ENCODE results near the gene FANCD2OS.
A peak's percentile ranks its signal among the peaks of the same experiment; 100 is the strongest.
"Not testable (repeated sequence)": the region's sequence is repeated elsewhere in the genome, so short reads cannot be mapped to it uniquely, and the experiment has no call there.

FANCD2OS gene

GRCh38 chr3:10106919-10107318, 1.1 kb downstream of the FANCD2OS start:
- H3K9me3 ChIP-seq (ENCODE audit: control insufficient read depth in 1 of 2, low read length in 2 of 2) = no peaks in the 10 kb centered on the region

GRCh38 chr3:10099041-10099440, 9.0 kb downstream of the FANCD2OS start:
- Histone ChIP-seq H3K4me1 (ENCODE audit: control insufficient read depth in 1 of 2, insufficient read depth in 2 of 2, low read length in 2 of 2) (no peaks in the 10 kb centered on the region), H3K36me3 (ENCODE audit: control insufficient read depth in 1 of 2, insufficient read depth in 2 of 2, low read length in 2 of 2) (peaks cover 0 to 6% of the 10 kb centered on the region in 2 donors), H3K9ac (ENCODE audit: low read depth in 1 of 2, low read length in 2 of 2) (no peak overlapping the region), H3K27me3 (ENCODE audit: control insufficient read depth in 1 of 2, insufficient read depth in 2 of 2, low read length in 2 of 2) (no peaks in the 10 kb centered on the region), H3K9me3 (ENCODE audit: control insufficient read depth in 1 of 2, low read length in 2 of 2) (no peaks in the 10 kb centered on the region), H3K27ac (ENCODE audit: low read depth, low read length) (no peak overlapping the region), H3K4me3 (ENCODE audit: low read depth in 1 of 2, low read length in 2 of 2) (no peak overlapping the region)

More at GRCh38 chr3:10106919-10107318, 1.1 kb downstream of the FANCD2OS start:
- Histone ChIP-seq H3K4me1 (ENCODE audit: control insufficient read depth in 1 of 2, insufficient read depth in 2 of 2, low read length in 2 of 2) (no peaks in the 10 kb centered on the region), H3K9ac (ENCODE audit: low read depth in 1 of 2, low read length in 2 of 2) (no peak overlapping the region), H3K27me3 (ENCODE audit: control insufficient read depth in 1 of 2, insufficient read depth in 2 of 2, low read length in 2 of 2) (no peaks in the 10 kb centered on the region), H3K27ac (ENCODE audit: low read depth, low read length) (no peak overlapping the region), H3K4me3 (ENCODE audit: low read depth in 1 of 2, low read length in 2 of 2) (no peak overlapping the region), H3K36me3 (ENCODE audit: control insufficient read depth in 1 of 2, insufficient read depth in 2 of 2, low read length in 2 of 2) (no peaks in the 10 kb centered on the region)

- H3K9ac ChIP-seq (ENCODE audit: low read depth in 1 of 2, low read length in 2 of 2) = no peak overlapping the region
- no peak overlapping the region for H3K4me3 ChIP-seq (ENCODE audit: low read depth in 1 of 2, low read length in 2 of 2)
- peaks cover 0 to 5% of the 10 kb centered on the region in 2 donors for H3K4me1 ChIP-seq (ENCODE audit: control insufficient read depth in 1 of 2, insufficient read depth in 2 of 2, low read length in 2 of 2)
- H3K27ac ChIP-seq (ENCODE audit: low read depth, low read length) = no peak overlapping the region
- H3K27me3 ChIP-seq (ENCODE audit: control insufficient read depth in 1 of 2, insufficient read depth in 2 of 2, low read length in 2 of 2) = no peaks in the 10 kb centered on the region
- peaks cover 0 to 6% of the 10 kb centered on the region in 2 donors for H3K36me3 ChIP-seq (ENCODE audit: control insufficient read depth in 1 of 2, insufficient read depth in 2 of 2, low read length in 2 of 2)
- no peaks in the 10 kb centered on the region for H3K9me3 ChIP-seq (ENCODE audit: control insufficient read depth in 1 of 2, low read length in 2 of 2)
Observed at GRCh38 chr3:10093678-10094077, 14.4 kb downstream of the FANCD2OS start.

- H3K36me3 ChIP-seq (ENCODE audit: control insufficient read depth in 1 of 2, insufficient read depth in 2 of 2, low read length in 2 of 2); H3K27ac ChIP-seq (ENCODE audit: low read depth, low read length); H3K27me3 ChIP-seq (ENCODE audit: control insufficient read depth in 1 of 2, insufficient read depth in 2 of 2, low read length in 2 of 2); H3K4me3 ChIP-seq (ENCODE audit: low read depth in 1 of 2, low read length in 2 of 2); H3K4me1 ChIP-seq (ENCODE audit: control insufficient read depth in 1 of 2, insufficient read depth in 2 of 2, low read length in 2 of 2); H3K9ac ChIP-seq (ENCODE audit: low read depth in 1 of 2, low read length in 2 of 2); H3K9me3 ChIP-seq (ENCODE audit: control insufficient read depth in 1 of 2, low read length in 2 of 2): not testable (repeated sequence)
Observed at GRCh38 chr3:10091387-10091786, 16.7 kb downstream of the FANCD2OS start.

- H3K9me3 ChIP-seq (ENCODE audit: control insufficient read depth in 1 of 2, low read length in 2 of 2); H3K9ac ChIP-seq (ENCODE audit: low read depth in 1 of 2, low read length in 2 of 2); H3K4me1 ChIP-seq (ENCODE audit: control insufficient read depth in 1 of 2, insufficient read depth in 2 of 2, low read length in 2 of 2); H3K27ac ChIP-seq (ENCODE audit: low read depth, low read length); H3K4me3 ChIP-seq (ENCODE audit: low read depth in 1 of 2, low read length in 2 of 2); H3K27me3 ChIP-seq (ENCODE audit: control insufficient read depth in 1 of 2, insufficient read depth in 2 of 2, low read length in 2 of 2); H3K36me3 ChIP-seq (ENCODE audit: control insufficient read depth in 1 of 2, insufficient read depth in 2 of 2, low read length in 2 of 2): not testable (repeated sequence)
Observed at GRCh38 chr3:10090774-10091173, 17.3 kb downstream of the FANCD2OS start.

- peak overlapping the region; percentile 23 to 31 for H3K4me3 ChIP-seq (ENCODE audit: low read depth in 1 of 2, low read length in 2 of 2)
- H3K36me3 ChIP-seq (ENCODE audit: control insufficient read depth in 1 of 2, insufficient read depth in 2 of 2, low read length in 2 of 2) = no peaks in the 10 kb centered on the region
- peaks cover 0 to 5% of the 10 kb centered on the region in 2 donors for H3K4me1 ChIP-seq (ENCODE audit: control insufficient read depth in 1 of 2, insufficient read depth in 2 of 2, low read length in 2 of 2)
- H3K27ac ChIP-seq (ENCODE audit: low read depth, low read length) = no peak overlapping the region
- no peaks in the 10 kb centered on the region for H3K9me3 ChIP-seq (ENCODE audit: control insufficient read depth in 1 of 2, low read length in 2 of 2)
- H3K9ac ChIP-seq (ENCODE audit: low read depth in 1 of 2, low read length in 2 of 2) = peak overlapping the region in 1 of 2 donors; percentile 16
- H3K27me3 ChIP-seq (ENCODE audit: control insufficient read depth in 1 of 2, insufficient read depth in 2 of 2, low read length in 2 of 2) = no peaks in the 10 kb centered on the region
Observed at GRCh38 chr3:10090179-10090578, 17.9 kb downstream of the FANCD2OS start.

GRCh38 chr3:10088256-10088655, 19.8 kb downstream of the FANCD2OS start:
- Histone ChIP-seq H3K9me3 (ENCODE audit: control insufficient read depth in 1 of 2, low read length in 2 of 2) (no peaks in the 10 kb centered on the region), H3K27ac (ENCODE audit: low read depth, low read length) (no peak overlapping the region), H3K27me3 (ENCODE audit: control insufficient read depth in 1 of 2, insufficient read depth in 2 of 2, low read length in 2 of 2) (no peaks in the 10 kb centered on the region), H3K9ac (ENCODE audit: low read depth in 1 of 2, low read length in 2 of 2) (no peak overlapping the region), H3K4me1 (ENCODE audit: control insufficient read depth in 1 of 2, insufficient read depth in 2 of 2, low read length in 2 of 2) (peaks cover 0 to 5% of the 10 kb centered on the region in 2 donors), H3K36me3 (ENCODE audit: control insufficient read depth in 1 of 2, insufficient read depth in 2 of 2, low read length in 2 of 2) (no peaks in the 10 kb centered on the region), H3K4me3 (ENCODE audit: low read depth in 1 of 2, low read length in 2 of 2) (no peak overlapping the region)

GRCh38 chr3:10085738-10086137, 22.3 kb downstream of the FANCD2OS start:
- no peak overlapping the region for H3K4me3 ChIP-seq (ENCODE audit: low read depth in 1 of 2, low read length in 2 of 2)
- H3K4me1 ChIP-seq (ENCODE audit: control insufficient read depth in 1 of 2, insufficient read depth in 2 of 2, low read length in 2 of 2) = peaks cover 0 to 5% of the 10 kb centered on the region in 2 donors
- H3K27ac ChIP-seq (ENCODE audit: low read depth, low read length) = no peak overlapping the region
- peaks cover 0 to 4% of the 10 kb centered on the region in 2 donors for H3K36me3 ChIP-seq (ENCODE audit: control insufficient read depth in 1 of 2, insufficient read depth in 2 of 2, low read length in 2 of 2)
- no peaks in the 10 kb centered on the region for H3K9me3 ChIP-seq (ENCODE audit: control insufficient read depth in 1 of 2, low read length in 2 of 2)
- no peaks in the 10 kb centered on the region for H3K27me3 ChIP-seq (ENCODE audit: control insufficient read depth in 1 of 2, insufficient read depth in 2 of 2, low read length in 2 of 2)
- no peak overlapping the region for H3K9ac ChIP-seq (ENCODE audit: low read depth in 1 of 2, low read length in 2 of 2)

GRCh38 chr3:10081871-10082270, 26.2 kb downstream of the FANCD2OS start:
- H3K9me3 ChIP-seq (ENCODE audit: control insufficient read depth in 1 of 2, low read length in 2 of 2) = no peaks in the 10 kb centered on the region
- H3K36me3 ChIP-seq (ENCODE audit: control insufficient read depth in 1 of 2, insufficient read depth in 2 of 2, low read length in 2 of 2) = peaks cover 0 to 4% of the 10 kb centered on the region in 2 donors
- H3K4me3 ChIP-seq (ENCODE audit: low read depth in 1 of 2, low read length in 2 of 2) = no peak overlapping the region
- H3K9ac ChIP-seq (ENCODE audit: low read depth in 1 of 2, low read length in 2 of 2) = no peak overlapping the region
- H3K4me1 ChIP-seq (ENCODE audit: control insufficient read depth in 1 of 2, insufficient read depth in 2 of 2, low read length in 2 of 2) = no peaks in the 10 kb centered on the region
- H3K27me3 ChIP-seq (ENCODE audit: control insufficient read depth in 1 of 2, insufficient read depth in 2 of 2, low read length in 2 of 2) = no peaks in the 10 kb centered on the region
- H3K27ac ChIP-seq (ENCODE audit: low read depth, low read length) = no peak overlapping the region

- Histone ChIP-seq H3K36me3 (ENCODE audit: control insufficient read depth in 1 of 2, insufficient read depth in 2 of 2, low read length in 2 of 2) (no peaks in the 10 kb centered on the region), H3K4me1 (ENCODE audit: control insufficient read depth in 1 of 2, insufficient read depth in 2 of 2, low read length in 2 of 2) (no peaks in the 10 kb centered on the region)
Observed at GRCh38 chr3:10074666-10075065, 33.4 kb downstream of the FANCD2OS start.

GRCh38 chr3:10070077-10070476, 38.0 kb downstream of the FANCD2OS start:
- H3K27ac ChIP-seq (ENCODE audit: low read depth, low read length); H3K4me3 ChIP-seq (ENCODE audit: low read depth in 1 of 2, low read length in 2 of 2); H3K4me1 ChIP-seq (ENCODE audit: control insufficient read depth in 1 of 2, insufficient read depth in 2 of 2, low read length in 2 of 2); H3K36me3 ChIP-seq (ENCODE audit: control insufficient read depth in 1 of 2, insufficient read depth in 2 of 2, low read length in 2 of 2); H3K27me3 ChIP-seq (ENCODE audit: control insufficient read depth in 1 of 2, insufficient read depth in 2 of 2, low read length in 2 of 2); H3K9ac ChIP-seq (ENCODE audit: low read depth in 1 of 2, low read length in 2 of 2); H3K9me3 ChIP-seq (ENCODE audit: control insufficient read depth in 1 of 2, low read length in 2 of 2): not testable (repeated sequence)

More at GRCh38 chr3:10074666-10075065, 33.4 kb downstream of the FANCD2OS start:
- Histone ChIP-seq H3K4me3 (ENCODE audit: low read depth in 1 of 2, low read length in 2 of 2) (no peak overlapping the region), H3K27ac (ENCODE audit: low read depth, low read length) (no peak overlapping the region), H3K27me3 (ENCODE audit: control insufficient read depth in 1 of 2, insufficient read depth in 2 of 2, low read length in 2 of 2) (no peaks in the 10 kb centered on the region), H3K9me3 (ENCODE audit: control insufficient read depth in 1 of 2, low read length in 2 of 2) (no peaks in the 10 kb centered on the region), H3K9ac (ENCODE audit: low read depth in 1 of 2, low read length in 2 of 2) (no peak overlapping the region)
